Liver (tissue), 8 donors: Measurements from ENCODE around the gene CCR5AS.

Source experiments
- DNase-seq: peaks from one replicate; pipeline ENCODE4 v3.0.0-alpha.2; 2017; ENCODE audit warnings: low spot score
- H3K27ac ChIP-seq, 2 donors: one replicate each; pipeline ENCODE4 v1.7.0; 2013; ENCODE audit warnings: inconsistent platforms in 2 of 2, low read length in 2 of 2, control low read depth in 1 of 2, low read depth in 1 of 2, mild to moderate bottlenecking in 1 of 2
- H3K27me3 ChIP-seq, 4 donors: one replicate each; pipeline versions ENCODE4 v1.6.1 to v1.7.0; 2013; ENCODE audit warnings: low read length in 3 of 4, inconsistent platforms in 1 of 4, mild to moderate bottlenecking in 1 of 4, moderate library complexity in 1 of 4; ENCODE audit not compliant: control insufficient read depth in 4 of 4, insufficient read depth in 4 of 4
- H3K36me3 ChIP-seq, 4 donors: one replicate each; pipeline versions ENCODE4 v1.6.1 to v1.7.0; 2013; ENCODE audit warnings: low read length in 3 of 4, mild to moderate bottlenecking in 3 of 4, low read depth in 1 of 4, moderate library complexity in 1 of 4; ENCODE audit not compliant: control insufficient read depth in 4 of 4, insufficient read depth in 3 of 4
- H3K4me1 ChIP-seq, 4 donors: one replicate each; pipeline versions ENCODE4 v1.6.1 to v1.7.0; 2013; ENCODE audit warnings: low read length in 3 of 4, mild to moderate bottlenecking in 3 of 4, moderate library complexity in 1 of 4; ENCODE audit not compliant: control insufficient read depth in 4 of 4, insufficient read depth in 4 of 4
- H3K4me3 ChIP-seq, 3 donors: one replicate each; pipeline versions ENCODE4 v1.6.1 to v1.7.0; 2013; ENCODE audit warnings: low read length in 3 of 3, control low read depth in 1 of 3, low read depth in 1 of 3, mild to moderate bottlenecking in 1 of 3
- H3K9ac ChIP-seq, 2 donors: one replicate each; pipeline ENCODE4 v1.7.0; 2013; ENCODE audit warnings: low read length in 2 of 2, mild to moderate bottlenecking in 2 of 2, moderate library complexity in 2 of 2, control low read depth in 1 of 2, low read depth in 1 of 2
- H3K9me3 ChIP-seq, 4 donors: one replicate each; pipeline versions ENCODE4 v1.6.1 to v1.7.0; 2013; ENCODE audit warnings: low read length in 3 of 4; ENCODE audit not compliant: control insufficient read depth in 4 of 4
- ATF3 ChIP-seq: IDR thresholded peaks from 2 replicates; pipeline ENCODE4 v1.6.1; 2016; ENCODE audit warnings: antibody characterized with exemption
- EGR1 ChIP-seq, 2 donors: IDR thresholded peaks; 2 replicates each; pipeline ENCODE4 v1.6.1; 2016 to 2018; ENCODE audit warnings: antibody characterized with exemption in 2 of 2, low read depth in 2 of 2
- FOXA1 ChIP-seq: IDR thresholded peaks from 2 replicates; pipeline ENCODE4 v1.6.1; 2016; ENCODE audit warnings: antibody characterized with exemption
- FOXA2 ChIP-seq: IDR thresholded peaks from 2 replicates; pipeline ENCODE4 v1.6.1; 2016; ENCODE audit warnings: antibody characterized with exemption
- GABPA ChIP-seq, 2 donors: IDR thresholded peaks in 1 of 2; conservative IDR thresholded peaks in 1 of 2; 2 replicates each; pipeline ENCODE4 v1.6.1; 2016; ENCODE audit warnings: antibody characterized with exemption in 2 of 2, mild to moderate bottlenecking in 1 of 2, moderate library complexity in 1 of 2
- HNF4A ChIP-seq, 2 donors: conservative IDR thresholded peaks; 2 replicates each; pipeline ENCODE4 v1.6.1; 2016; ENCODE audit warnings: antibody characterized with exemption in 2 of 2, mild to moderate bottlenecking in 2 of 2
- HNF4G ChIP-seq: IDR thresholded peaks from 2 replicates; pipeline ENCODE4 v1.6.1; 2016; ENCODE audit warnings: antibody characterized with exemption
- JUND ChIP-seq, 2 donors: IDR thresholded peaks; 2 replicates each; pipeline ENCODE4 v1.6.1; 2016; ENCODE audit warnings: antibody characterized with exemption in 2 of 2
- MAX ChIP-seq: IDR thresholded peaks from 2 replicates; pipeline ENCODE4 v1.6.1; 2016; ENCODE audit warnings: antibody characterized with exemption
- NR2F2 ChIP-seq: IDR thresholded peaks from 2 replicates; pipeline ENCODE4 v1.6.1; 2016; ENCODE audit warnings: antibody characterized with exemption
- RAD21 ChIP-seq, 2 donors: IDR thresholded peaks; 2 replicates each; pipeline ENCODE4 v1.6.1; 2016; ENCODE audit warnings: antibody characterized with exemption in 2 of 2, mild to moderate bottlenecking in 2 of 2
- RXRA ChIP-seq, 2 donors: IDR thresholded peaks; 2 replicates each; pipeline ENCODE4 v1.6.1; 2017 to 2018; ENCODE audit warnings: antibody characterized with exemption in 2 of 2, mild to moderate bottlenecking in 1 of 2
- YY1 ChIP-seq: IDR thresholded peaks from 2 replicates; pipeline ENCODE4 v1.6.1; 2016; ENCODE audit warnings: antibody characterized with exemption, mild to moderate bottlenecking
- WGBS: extraction: QIAGEN DNeasy Blood & Tissue Kit; methylation state at CpG from one replicate; pipeline ENCODE4 v1.1.7; 2013; 5-methylcytosine and 5-hydroxymethylcytosine counted together
- TF ChIP-seq, protein P1 (sequence below): IDR thresholded peaks from 2 replicates; pipeline ENCODE4 v1.6.1; 2016; ENCODE audit warnings: antibody characterized with exemption
- TF ChIP-seq, protein P2 (sequence below): fragments of 150-350 bp; IDR thresholded peaks from 2 replicates; pipeline ENCODE4 v1.5.1; 2017; ENCODE audit warnings: improper control_type of control experiment, low read depth, low read length; ENCODE audit not compliant: missing input control
- donor health status: healthy.
- donor health status: healthy.
- donor health status: healthy.
- donor health status: healthy.
- donor health status: healthy.

Gene CCR5AS

GRCh38 chr3:46369151-46369550, 37.7 kb downstream of the CCR5AS start:
- WGBS, result 87% methylated on average over 4 of the region's 4 CpGs
- H3K36me3 ChIP-seq, result no peaks in the 10 kb centered on the region
- DNase-seq, result no peak
- no peak overlapping the region for H3K9ac ChIP-seq
- H3K9me3 ChIP-seq, result no peaks in the 10 kb centered on the region
- no peak overlapping the region for H3K4me3 ChIP-seq
- TF ChIP-seq MAX (no peak), YY1 (no peak), GABPA (IDR thresholded peaks at IDR 0.05 in 1 of 2, conservative IDR thresholded peaks at IDR 0.05 in 1 of 2) (no peak), NR2F2 (no peak), JUND (IDR thresholded peaks at IDR 0.05) (no peak), RXRA (IDR thresholded peaks at IDR 0.05) (no peak), ATF3 (no peak), FOXA2 (no peak), HNF4A (conservative IDR thresholded peaks at IDR 0.05) (no peak), EGR1 (IDR thresholded peaks at IDR 0.05; ENCODE audit: low read depth in 2 of 2) (no peak), RAD21 (IDR thresholded peaks at IDR 0.05) (no peak), FOXA1 (no peak), HNF4G (no peak)
- TF ChIP-seq, protein P1, sequence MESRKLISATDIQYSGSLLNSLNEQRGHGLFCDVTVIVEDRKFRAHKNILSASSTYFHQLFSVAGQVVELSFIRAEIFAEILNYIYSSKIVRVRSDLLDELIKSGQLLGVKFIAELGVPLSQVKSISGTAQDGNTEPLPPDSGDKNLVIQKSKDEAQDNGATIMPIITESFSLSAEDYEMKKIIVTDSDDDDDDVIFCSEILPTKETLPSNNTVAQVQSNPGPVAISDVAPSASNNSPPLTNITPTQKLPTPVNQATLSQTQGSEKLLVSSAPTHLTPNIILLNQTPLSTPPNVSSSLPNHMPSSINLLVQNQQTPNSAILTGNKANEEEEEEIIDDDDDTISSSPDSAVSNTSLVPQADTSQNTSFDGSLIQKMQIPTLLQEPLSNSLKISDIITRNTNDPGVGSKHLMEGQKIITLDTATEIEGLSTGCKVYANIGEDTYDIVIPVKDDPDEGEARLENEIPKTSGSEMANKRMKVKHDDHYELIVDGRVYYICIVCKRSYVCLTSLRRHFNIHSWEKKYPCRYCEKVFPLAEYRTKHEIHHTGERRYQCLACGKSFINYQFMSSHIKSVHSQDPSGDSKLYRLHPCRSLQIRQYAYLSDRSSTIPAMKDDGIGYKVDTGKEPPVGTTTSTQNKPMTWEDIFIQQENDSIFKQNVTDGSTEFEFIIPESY, result no peak
- H3K27ac ChIP-seq, result no peak overlapping the region
- H3K27me3 ChIP-seq, result peaks cover 0 to 2% (median 0%) of the 10 kb centered on the region in 4 donors
- H3K4me1 ChIP-seq, result peaks cover 0 to 2% (median 0%) of the 10 kb centered on the region in 4 donors

DNA sequence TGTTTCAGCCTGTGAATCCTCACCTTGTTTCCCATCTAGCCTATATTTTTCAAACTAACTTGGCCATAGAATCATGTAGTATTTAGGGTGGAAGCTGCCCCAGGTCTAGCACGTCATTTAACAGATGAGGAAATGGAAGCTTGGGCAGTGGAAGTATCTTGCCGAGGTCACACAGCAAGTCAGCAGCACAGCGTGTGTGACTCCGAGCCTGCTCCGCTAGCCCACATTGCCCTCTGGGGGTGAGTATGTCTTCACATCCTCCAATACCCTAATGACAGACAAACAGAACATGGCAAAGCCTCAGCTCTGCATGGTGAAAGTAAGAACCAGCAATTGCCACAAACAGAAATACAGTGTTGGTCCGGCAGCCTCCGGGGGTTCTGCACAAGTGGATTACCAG, 38.3 kb downstream of the CCR5AS start:
- H3K4me1 ChIP-seq, result peaks cover 0 to 2% (median 0%) of the 10 kb centered on the region in 4 donors
- no peaks in the 10 kb centered on the region for H3K36me3 ChIP-seq
- TF ChIP-seq NR2F2, result no peak
- TF ChIP-seq RAD21 (IDR thresholded peaks at IDR 0.05), result peak; percentile 62 to 74
- TF ChIP-seq FOXA2, result no peak
- TF ChIP-seq, protein P2, sequence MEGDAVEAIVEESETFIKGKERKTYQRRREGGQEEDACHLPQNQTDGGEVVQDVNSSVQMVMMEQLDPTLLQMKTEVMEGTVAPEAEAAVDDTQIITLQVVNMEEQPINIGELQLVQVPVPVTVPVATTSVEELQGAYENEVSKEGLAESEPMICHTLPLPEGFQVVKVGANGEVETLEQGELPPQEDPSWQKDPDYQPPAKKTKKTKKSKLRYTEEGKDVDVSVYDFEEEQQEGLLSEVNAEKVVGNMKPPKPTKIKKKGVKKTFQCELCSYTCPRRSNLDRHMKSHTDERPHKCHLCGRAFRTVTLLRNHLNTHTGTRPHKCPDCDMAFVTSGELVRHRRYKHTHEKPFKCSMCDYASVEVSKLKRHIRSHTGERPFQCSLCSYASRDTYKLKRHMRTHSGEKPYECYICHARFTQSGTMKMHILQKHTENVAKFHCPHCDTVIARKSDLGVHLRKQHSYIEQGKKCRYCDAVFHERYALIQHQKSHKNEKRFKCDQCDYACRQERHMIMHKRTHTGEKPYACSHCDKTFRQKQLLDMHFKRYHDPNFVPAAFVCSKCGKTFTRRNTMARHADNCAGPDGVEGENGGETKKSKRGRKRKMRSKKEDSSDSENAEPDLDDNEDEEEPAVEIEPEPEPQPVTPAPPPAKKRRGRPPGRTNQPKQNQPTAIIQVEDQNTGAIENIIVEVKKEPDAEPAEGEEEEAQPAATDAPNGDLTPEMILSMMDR, result peak; percentile 22
- peak; percentile 40 for DNase-seq
- 52% methylated on average over 7 of the region's 7 CpGs for WGBS
- no peaks in the 10 kb centered on the region for H3K9me3 ChIP-seq
- H3K27ac ChIP-seq, result no peak overlapping the region
- peaks cover 0 to 1% (median 0%) of the 10 kb centered on the region in 4 donors for H3K27me3 ChIP-seq
- no peak overlapping the region for H3K9ac ChIP-seq
- H3K4me3 ChIP-seq, result no peak overlapping the region

GRCh38 chr3:46367811-46368210, 39.1 kb downstream of the CCR5AS start:
- Histone ChIP-seq H3K27ac (no peak overlapping the region), H3K27me3 (no peaks in the 10 kb centered on the region), H3K9ac (no peak overlapping the region), H3K9me3 (no peaks in the 10 kb centered on the region), H3K4me3 (no peak overlapping the region), H3K36me3 (no peaks in the 10 kb centered on the region), H3K4me1 (no peaks in the 10 kb centered on the region)
- DNase-seq, result no peak
- TF ChIP-seq HNF4G (no peak), FOXA1 (no peak), HNF4A (conservative IDR thresholded peaks at IDR 0.05) (peak in 1 of 2 donors; percentile 7)
- TF ChIP-seq, protein P1, result no peak
- WGBS, result 51% methylated on average over 5 of the region's 5 CpGs
